ENCODE data around the gene CCDC92B.
A peak's percentile ranks its signal among the peaks of the same experiment; 100 is the strongest.
"Not testable (repeated sequence)": the region's sequence is repeated elsewhere in the genome, so short reads cannot be mapped to it uniquely, and the experiment has no call there.

CCDC92B gene

DNA sequence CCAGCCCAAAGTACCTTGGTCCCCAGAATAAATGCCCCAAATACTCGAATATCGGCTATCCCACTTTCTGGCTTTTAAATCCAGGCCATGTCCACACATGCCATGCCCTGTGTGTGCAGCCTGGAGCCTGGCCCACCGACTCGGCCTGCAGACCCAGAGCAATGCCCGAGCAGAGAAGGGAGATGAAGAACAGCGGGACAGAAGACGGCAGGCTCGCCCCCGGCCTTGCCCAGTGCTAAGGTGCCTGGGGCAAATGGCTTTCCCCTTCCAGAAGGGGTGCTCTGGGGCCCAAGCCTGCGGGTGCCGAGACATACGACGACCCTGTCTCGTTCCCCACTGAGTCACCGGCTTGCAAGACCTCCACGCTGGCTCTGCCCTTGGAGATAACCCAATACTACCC is 45.8 kb downstream of the CCDC92B start:
- DNase-seq (ENCODE audit: low spot score): no peak

DNA sequence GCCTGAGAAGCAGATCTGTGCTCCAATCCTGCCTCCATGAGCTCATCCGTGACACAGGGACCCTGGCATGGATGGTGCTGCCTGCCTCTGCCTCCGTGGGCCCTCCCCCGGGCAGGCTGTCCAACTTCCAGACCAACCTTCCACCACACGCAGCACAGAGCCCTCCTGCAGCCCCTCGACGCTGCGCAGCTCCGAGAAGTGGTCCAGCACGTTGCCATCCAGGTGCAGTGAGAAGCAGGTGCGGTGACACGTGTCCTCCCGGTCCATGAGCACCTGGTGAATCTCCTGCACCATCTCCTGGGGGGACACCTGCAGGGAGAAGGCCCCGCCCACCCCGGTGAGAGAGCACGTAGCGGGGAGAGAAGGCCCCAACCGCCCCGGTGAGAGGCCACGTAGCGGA is 46.3 kb downstream of the CCDC92B start:
- no peak for DNase-seq (ENCODE audit: low spot score)

DNA sequence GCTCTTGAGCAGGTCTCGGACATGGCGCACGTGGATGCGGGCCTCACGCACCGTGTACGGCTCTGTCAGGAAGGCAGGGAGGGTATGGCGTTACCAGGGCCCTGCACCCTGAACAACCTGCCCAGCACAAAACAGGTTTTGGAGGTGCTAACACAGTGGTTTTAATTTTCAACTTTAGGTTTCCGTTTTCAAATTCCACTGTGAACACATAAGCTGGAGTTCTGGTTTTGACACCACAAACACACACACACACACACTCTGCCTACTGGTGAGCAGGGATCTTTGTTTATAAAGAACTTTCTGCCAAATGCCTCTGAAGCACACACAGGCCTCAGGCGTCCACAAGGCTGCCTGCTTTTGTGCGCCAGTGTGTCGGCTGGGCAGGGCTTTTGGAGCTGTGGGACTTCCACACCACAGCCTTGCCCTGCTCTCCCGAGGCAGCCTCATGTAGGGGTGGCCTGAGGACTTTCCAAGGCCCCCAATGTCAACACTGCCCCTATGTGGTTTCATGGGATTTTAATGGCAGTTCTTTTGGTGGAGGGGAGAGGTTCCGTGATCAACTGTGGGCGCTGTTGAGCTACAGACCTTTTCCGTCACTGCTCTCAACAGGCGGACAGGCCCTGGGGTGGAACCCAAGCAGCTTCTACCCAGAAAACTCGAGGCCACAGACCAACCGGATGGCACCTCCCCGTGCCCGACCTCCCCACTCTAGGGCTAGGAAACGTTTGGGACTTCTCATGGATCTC is 47.3 kb downstream of the CCDC92B start:
- DNase-seq (ENCODE audit: low spot score): no peak

GRCh38 chr17:2701161-2701995 is 48.1 kb downstream of the CCDC92B start:
- no peak for DNase-seq (ENCODE audit: low spot score)

- no peak for DNase-seq (ENCODE audit: low spot score)
Observed at GRCh38 chr17:2700491-2701141, 48.8 kb downstream of the CCDC92B start.

GRCh38 chr17:2700030-2700490 is 49.4 kb downstream of the CCDC92B start:
- no peak for DNase-seq (ENCODE audit: low spot score)

DNA sequence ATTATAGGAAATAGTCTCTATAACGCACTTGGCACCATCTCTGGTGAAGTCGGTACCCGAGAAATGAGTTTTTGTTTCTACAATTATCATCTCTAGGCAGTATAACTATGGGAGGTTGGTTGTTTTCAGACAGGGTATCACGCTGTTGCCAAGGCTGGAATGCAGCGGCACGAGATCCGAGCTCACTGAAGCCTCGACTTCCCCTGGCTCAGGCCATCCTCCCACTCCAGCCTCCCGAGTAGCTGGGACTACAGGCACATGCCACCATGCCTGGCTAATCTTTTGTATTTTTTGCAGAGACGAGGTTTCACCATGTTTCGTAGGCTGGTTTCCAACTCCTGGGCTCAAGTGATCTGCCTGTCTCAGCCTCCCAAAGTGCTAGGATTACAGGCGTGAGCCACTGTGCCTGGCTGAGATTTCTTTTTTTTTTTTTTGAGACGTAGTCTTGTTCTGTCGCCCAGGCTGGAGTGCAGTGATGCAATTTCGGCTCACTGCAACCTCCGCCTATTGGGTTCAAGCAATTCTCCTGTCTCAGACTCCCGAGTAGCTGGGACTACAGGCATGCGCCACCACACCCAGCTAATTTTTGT is 50.1 kb downstream of the CCDC92B start:
- not testable (repeated sequence) for DNase-seq (ENCODE audit: low spot score)

DNA sequence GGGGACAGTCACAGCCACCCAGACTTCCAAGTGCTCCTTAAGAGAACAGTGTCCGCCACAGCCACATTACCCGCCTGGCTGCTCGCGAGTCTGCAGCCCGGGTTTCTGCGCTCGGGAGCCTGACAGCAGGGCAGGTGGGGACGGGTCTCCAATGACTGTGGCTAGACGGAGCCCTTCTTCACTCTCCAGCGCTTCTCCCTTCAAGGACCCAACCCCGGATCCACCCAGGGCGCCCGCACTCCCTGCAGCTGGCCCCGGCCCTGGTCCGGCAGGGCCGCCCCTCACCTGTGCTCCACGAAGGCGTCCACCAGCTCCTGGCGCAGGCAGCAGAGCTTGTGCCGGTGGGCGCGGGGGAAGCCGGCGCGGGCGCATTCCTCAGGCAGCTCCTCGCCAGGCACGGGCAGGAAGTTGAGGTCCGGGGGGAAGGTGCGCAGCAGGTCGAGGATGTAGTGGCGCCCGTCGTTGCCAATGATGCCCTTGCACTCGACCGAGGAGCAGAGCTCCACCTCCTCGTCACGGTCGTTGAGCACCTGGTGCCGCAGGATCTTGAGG is 51.8 kb downstream of the CCDC92B start:
- no peak for DNase-seq (ENCODE audit: low spot score)

- peak; percentile 8 for DNase-seq (ENCODE audit: low spot score)
Observed at GRCh38 chr17:2695961-2696760, 53.3 kb downstream of the CCDC92B start.

- peak; percentile 15 for DNase-seq (ENCODE audit: low spot score)
Observed at GRCh38 chr17:2695243-2695960, 54.0 kb downstream of the CCDC92B start.

- peak; percentile 7 for DNase-seq (ENCODE audit: low spot score)
Observed at GRCh38 chr17:2694381-2695242, 54.8 kb downstream of the CCDC92B start.

- DNase-seq (ENCODE audit: low spot score): peak; percentile 7
Observed at GRCh38 chr17:2693561-2694380, 55.7 kb downstream of the CCDC92B start.

- DNase-seq (ENCODE audit: low spot score): no peak
Observed at GRCh38 chr17:2692781-2693135, 56.7 kb downstream of the CCDC92B start.

DNA sequence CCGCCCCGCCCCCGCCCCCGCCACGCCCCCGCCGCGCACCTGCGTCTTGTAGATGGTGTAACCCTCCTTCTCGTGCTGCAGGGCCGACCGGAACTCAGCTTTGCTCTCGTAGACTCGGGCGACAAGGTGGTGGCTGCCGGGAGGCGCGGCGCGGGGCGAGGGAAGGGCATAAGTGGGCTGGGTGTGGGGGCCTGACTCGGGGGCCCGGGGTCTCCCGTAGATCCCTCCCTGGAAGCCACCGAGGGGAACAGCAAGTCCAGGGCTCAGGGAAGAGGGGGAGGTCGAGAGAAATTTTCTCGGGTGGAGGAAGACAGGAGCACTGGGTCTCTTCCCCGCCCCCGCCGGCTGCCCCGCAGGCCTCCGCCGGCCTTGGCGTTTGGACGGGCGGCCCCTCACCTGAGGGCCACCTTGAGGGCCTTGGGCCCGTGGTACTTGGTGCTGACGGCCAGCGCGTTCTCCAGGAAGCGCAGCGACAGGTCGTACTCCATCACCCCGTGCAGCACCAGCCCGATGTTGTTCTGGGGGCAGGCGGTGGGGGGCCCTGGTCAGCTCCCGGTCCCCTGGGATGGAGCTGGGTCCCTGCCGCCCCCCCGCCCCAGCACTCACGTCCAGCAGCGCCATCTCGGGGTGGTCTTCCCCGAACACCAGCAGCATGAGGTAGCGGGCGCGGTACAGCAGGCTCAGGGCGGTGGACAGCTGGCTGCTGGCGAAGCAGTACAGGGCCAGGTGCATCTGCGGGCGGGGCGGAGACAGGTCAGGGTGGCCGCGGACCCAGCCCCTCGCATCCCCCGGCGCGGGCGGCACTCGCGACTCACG is 57.3 kb downstream of the CCDC92B start:
- peak; percentile 7 for DNase-seq (ENCODE audit: low spot score)

GRCh38 chr17:2691069-2691871 is 58.2 kb downstream of the CCDC92B start:
- DNase-seq (ENCODE audit: low spot score): no peak

- peak; percentile 8 for DNase-seq (ENCODE audit: low spot score)
Observed at GRCh38 chr17:2690165-2691068, 59.0 kb downstream of the CCDC92B start.

All from AG08396 (cell line).